ENCODE data around the gene PAK3. TPM values are rescaled to one million over a fixed set of nuclear protein-coding genes. Genes with fewer than 3 reads are reported as not detected.

PAK3 gene
- total and polyA plus RNA-seq, 2 experiments from 2014 or later = 5.0 to 5.4 TPM

DNA sequence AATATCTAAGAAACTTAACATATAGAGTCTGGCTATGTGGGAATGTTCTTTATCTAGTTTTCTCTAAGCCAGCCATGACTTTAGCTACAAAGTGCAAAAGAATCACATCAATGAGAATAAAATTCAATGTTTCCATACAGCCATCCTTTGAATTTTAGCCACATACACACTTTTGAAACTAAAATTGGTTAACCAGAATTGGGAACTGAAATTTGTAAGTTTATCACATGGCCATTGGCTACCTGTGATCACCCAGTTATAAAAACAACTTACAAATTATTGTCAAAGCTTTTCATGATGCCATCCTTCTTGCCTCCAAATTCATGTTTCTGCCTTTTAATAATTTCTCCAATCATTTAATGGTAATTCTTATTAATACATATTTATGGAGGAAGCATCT is 49.9 kb downstream of the PAK3 start:
- no peaks in the 10 kb centered on the region for H3K79me2 ChIP-seq (replicated peaks; ENCODE audit: insufficient read depth)
- no peak overlapping the region for H3K27ac Mint-ChIP-seq
- no peak overlapping the region for H3K4me2 ChIP-seq
- no peak overlapping the region for H3K4me3 ChIP-seq
- no peaks in the 10 kb centered on the region for H3K9me3 Mint-ChIP-seq
- H2AFZ ChIP-seq = no peak overlapping the region
- TF ChIP-seq ETS1 (IDR thresholded peaks at IDR 0.05) (no peak), ZNF114 (CRISPR knock-in tag; IDR thresholded peaks at IDR 0.05) (no peak), POLR2AphosphoS5 (IDR thresholded peaks at IDR 0.05; ENCODE audit: low read depth) (no peak), EZH2 (IDR thresholded peaks at IDR 0.05; ENCODE audit: low read depth, unreplicated experiment) (no peak), ZNF331 (CRISPR knock-in tag; IDR thresholded peaks at IDR 0.05; ENCODE audit: low read depth) (no peak), ZNF462 (CRISPR knock-in tag; IDR thresholded peaks at IDR 0.05) (no peak)
- TF ChIP-seq, protein P1, sequence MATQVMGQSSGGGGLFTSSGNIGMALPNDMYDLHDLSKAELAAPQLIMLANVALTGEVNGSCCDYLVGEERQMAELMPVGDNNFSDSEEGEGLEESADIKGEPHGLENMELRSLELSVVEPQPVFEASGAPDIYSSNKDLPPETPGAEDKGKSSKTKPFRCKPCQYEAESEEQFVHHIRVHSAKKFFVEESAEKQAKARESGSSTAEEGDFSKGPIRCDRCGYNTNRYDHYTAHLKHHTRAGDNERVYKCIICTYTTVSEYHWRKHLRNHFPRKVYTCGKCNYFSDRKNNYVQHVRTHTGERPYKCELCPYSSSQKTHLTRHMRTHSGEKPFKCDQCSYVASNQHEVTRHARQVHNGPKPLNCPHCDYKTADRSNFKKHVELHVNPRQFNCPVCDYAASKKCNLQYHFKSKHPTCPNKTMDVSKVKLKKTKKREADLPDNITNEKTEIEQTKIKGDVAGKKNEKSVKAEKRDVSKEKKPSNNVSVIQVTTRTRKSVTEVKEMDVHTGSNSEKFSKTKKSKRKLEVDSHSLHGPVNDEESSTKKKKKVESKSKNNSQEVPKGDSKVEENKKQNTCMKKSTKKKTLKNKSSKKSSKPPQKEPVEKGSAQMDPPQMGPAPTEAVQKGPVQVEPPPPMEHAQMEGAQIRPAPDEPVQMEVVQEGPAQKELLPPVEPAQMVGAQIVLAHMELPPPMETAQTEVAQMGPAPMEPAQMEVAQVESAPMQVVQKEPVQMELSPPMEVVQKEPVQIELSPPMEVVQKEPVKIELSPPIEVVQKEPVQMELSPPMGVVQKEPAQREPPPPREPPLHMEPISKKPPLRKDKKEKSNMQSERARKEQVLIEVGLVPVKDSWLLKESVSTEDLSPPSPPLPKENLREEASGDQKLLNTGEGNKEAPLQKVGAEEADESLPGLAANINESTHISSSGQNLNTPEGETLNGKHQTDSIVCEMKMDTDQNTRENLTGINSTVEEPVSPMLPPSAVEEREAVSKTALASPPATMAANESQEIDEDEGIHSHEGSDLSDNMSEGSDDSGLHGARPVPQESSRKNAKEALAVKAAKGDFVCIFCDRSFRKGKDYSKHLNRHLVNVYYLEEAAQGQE (IDR thresholded peaks at IDR 0.05; ENCODE audit: unreplicated experiment) = no peak
- no peak for DNase-seq (ENCODE audit: low spot score)
- H3K27ac ChIP-seq (ENCODE audit: low read depth) = no peak overlapping the region
- no peaks in the 10 kb centered on the region for H3K4me1 Mint-ChIP-seq
- no peaks in the 10 kb centered on the region for H3K9me2 ChIP-seq (ENCODE audit: insufficient read depth)
- H3K27me3 ChIP-seq (ENCODE audit: insufficient read depth) = no peaks in the 10 kb centered on the region
- H3K4me1 ChIP-seq (ENCODE audit: insufficient read depth) = no peaks in the 10 kb centered on the region
- no peak overlapping the region for H3K4me3 Mint-ChIP-seq
- ATAC-seq = no peak
- peaks cover 8% of the 10 kb centered on the region; the same call in 1 of the 3 replicates for H3K36me3 Mint-ChIP-seq (ENCODE audit: low read depth)
- no peaks in the 10 kb centered on the region for H3F3A ChIP-seq (replicated peaks; ENCODE audit: low read depth)
- H4K20me1 ChIP-seq (replicated peaks; ENCODE audit: insufficient read depth) = no peaks in the 10 kb centered on the region
- H3K36me3 ChIP-seq (ENCODE audit: insufficient read depth) = no peaks in the 10 kb centered on the region
- no peaks in the 10 kb centered on the region for H3K27me3 Mint-ChIP-seq (ENCODE audit: insufficient read depth, low read depth, poor library complexity)
